DLD1 (cell line): ENCODE data around the gene CTNNAL1.
"Not testable (repeated sequence)": the region's sequence is repeated elsewhere in the genome, so short reads cannot be mapped to it uniquely, and the experiment has no call there.

ENCODE experiments used
- in situ Hi-C: cut with HindIII; loops from 2 replicates; pipeline ENCODE4 v1.10.0; 2017; ENCODE audit warnings: low sequenced_read_pairs

Gene CTNNAL1

GRCh38 chr9:108997112-108997511, 16.2 kb downstream of the CTNNAL1 start:
- in situ Hi-C loops, result no loop called here

GRCh38 chr9:108996643-108997042, 16.7 kb downstream of the CTNNAL1 start:
- in situ Hi-C loops, result no loop called here

GRCh38 chr9:108994695-108995094, 18.6 kb downstream of the CTNNAL1 start:
- in situ Hi-C loops, result no loop called here

- in situ Hi-C loops, result no loop called here
Measured at GRCh38 chr9:108991479-108991878, 21.8 kb downstream of the CTNNAL1 start.

- in situ Hi-C loops, result no loop called here
Measured at GRCh38 chr9:108983885-108984284, 29.4 kb downstream of the CTNNAL1 start.

- in situ Hi-C loops, result no loop called here
Measured at GRCh38 chr9:108980893-108981292, 32.4 kb downstream of the CTNNAL1 start.

GRCh38 chr9:108978205-108978604, 35.1 kb downstream of the CTNNAL1 start:
- in situ Hi-C loops, result no loop called here

GRCh38 chr9:108973895-108974294, 39.4 kb downstream of the CTNNAL1 start:
- in situ Hi-C loops, result no loop called here

GRCh38 chr9:108972626-108973209, 40.6 kb downstream of the CTNNAL1 start:
- in situ Hi-C loops, result no loop called here

- in situ Hi-C loops, result no loop called here
Measured at GRCh38 chr9:108972186-108972585, 41.1 kb downstream of the CTNNAL1 start.

- in situ Hi-C loops, result not testable (repeated sequence)
Measured at GRCh38 chr9:108971392-108971791, 41.9 kb downstream of the CTNNAL1 start.

- in situ Hi-C loops, result no loop called here
Measured at GRCh38 chr9:108967916-108968315, 45.4 kb downstream of the CTNNAL1 start.

- in situ Hi-C loops, result no loop called here
Measured at GRCh38 chr9:108963459-108964143, 49.7 kb downstream of the CTNNAL1 start.

- in situ Hi-C loops, result no loop called here
Measured at GRCh38 chr9:108961151-108961550, 52.1 kb downstream of the CTNNAL1 start.

- in situ Hi-C loops, result no loop called here
Measured at GRCh38 chr9:108960331-108960730, 53.0 kb downstream of the CTNNAL1 start.

GRCh38 chr9:108956631-108957026, 56.7 kb downstream of the CTNNAL1 start:
- in situ Hi-C loops, result no loop called here

GRCh38 chr9:108956022-108956630, 57.2 kb downstream of the CTNNAL1 start:
- in situ Hi-C loops, result no loop called here

- in situ Hi-C loops, result no loop called here
Measured at GRCh38 chr9:108953983-108954574, 59.2 kb downstream of the CTNNAL1 start.

GRCh38 chr9:108951578-108951977, 61.7 kb downstream of the CTNNAL1 start:
- in situ Hi-C loops, result no loop called here

- in situ Hi-C loops, result no loop called here
Measured at GRCh38 chr9:108950168-108950567, 63.1 kb downstream of the CTNNAL1 start.

GRCh38 chr9:108939975-108940374, 73.3 kb downstream of the CTNNAL1 start:
- in situ Hi-C loops, result no loop called here
